HG03066 (cell line): Measurements from ENCODE around the gene DNER.

Experiments
- ATAC-seq: cut with Tn5 transposase; IDR thresholded peaks from one replicate; pipeline ENCODE4 v1.9.1; 2021; ENCODE audit warnings: low read depth; ENCODE audit not compliant: unreplicated experiment

DNER gene

GRCh38 chr2:229673676-229674075 is 40.7 kb downstream of the DNER start:
- no peak for ATAC-seq

- ATAC-seq, result no peak
These were observed 42.3 kb downstream of the DNER start for GRCh38 chr2:229672021-229672420.

GRCh38 chr2:229669841-229670240 is 44.5 kb downstream of the DNER start:
- ATAC-seq, result no peak

GRCh38 chr2:229666811-229667210 is 47.5 kb downstream of the DNER start:
- no peak for ATAC-seq

- ATAC-seq, result no peak
These were observed 49.2 kb downstream of the DNER start for GRCh38 chr2:229665158-229665557.

GRCh38 chr2:229661478-229661877 is 52.9 kb downstream of the DNER start:
- ATAC-seq, result no peak

GRCh38 chr2:229660951-229661350 is 53.4 kb downstream of the DNER start:
- ATAC-seq, result no peak

GRCh38 chr2:229660391-229660790 is 54.0 kb downstream of the DNER start:
- ATAC-seq, result no peak

- ATAC-seq, result no peak
These were observed 56.4 kb downstream of the DNER start for GRCh38 chr2:229658004-229658403.

- no peak for ATAC-seq
These were observed 59.9 kb downstream of the DNER start for GRCh38 chr2:229654437-229654836.

GRCh38 chr2:229653531-229653930 is 60.8 kb downstream of the DNER start:
- no peak for ATAC-seq

- ATAC-seq, result no peak
These were observed 61.6 kb downstream of the DNER start for GRCh38 chr2:229652796-229653195.

GRCh38 chr2:229650901-229651300 is 63.5 kb downstream of the DNER start:
- ATAC-seq, result no peak

GRCh38 chr2:229650059-229650458 is 64.3 kb downstream of the DNER start:
- ATAC-seq, result no peak

GRCh38 chr2:229646186-229646723 is 68.1 kb downstream of the DNER start:
- no peak for ATAC-seq

GRCh38 chr2:229642371-229642770 is 72.0 kb downstream of the DNER start:
- no peak for ATAC-seq

GRCh38 chr2:229641676-229642075 is 72.7 kb downstream of the DNER start:
- ATAC-seq, result no peak

- no peak for ATAC-seq
These were observed 73.7 kb downstream of the DNER start for GRCh38 chr2:229640636-229641035.

- no peak for ATAC-seq
These were observed 77.8 kb downstream of the DNER start for GRCh38 chr2:229636571-229636970.

- ATAC-seq, result no peak
These were observed 79.0 kb downstream of the DNER start for GRCh38 chr2:229635371-229635680.

- no peak for ATAC-seq
These were observed 79.6 kb downstream of the DNER start for GRCh38 chr2:229634601-229635370.

- ATAC-seq, result no peak
These were observed 80.8 kb downstream of the DNER start for GRCh38 chr2:229633556-229633955.

GRCh38 chr2:229629039-229629438 is 85.3 kb downstream of the DNER start:
- ATAC-seq, result no peak
